ENCODE measurements around the gene FCRL2. TPM values are rescaled to one million over a fixed set of nuclear protein-coding genes. Genes with fewer than 3 reads are reported as not detected.
"Not testable (repeated sequence)": the region's sequence is repeated elsewhere in the genome, so short reads cannot be mapped to it uniquely, and the experiment has no call there.

Gene FCRL2
- total RNA-seq, 6 experiments from 2014 or later: 0.06 to 0.12 (median 0.08) TPM; not detected in 2

GRCh38 chr1:157748262-157748817 lies 28.6 kb downstream of the FCRL2 start:
- WGBS (ENCODE audit: insufficient coverage, low coverage, low lambda C conversion rate, missing lambda C conversion rate): 89% methylated on average over 3 of the region's 3 CpGs
- H3K9me3 ChIP-seq: no peaks in the 10 kb centered on the region
- ATAC-seq: no peak
- no peak for TF ChIP-seq POLR2A (IDR thresholded peaks at IDR 0.05)
- no peaks in the 10 kb centered on the region for H3K27me3 ChIP-seq
- no peaks in the 10 kb centered on the region for H3K36me3 ChIP-seq
- no peak for DNase-seq
- no peak overlapping the region for H3K27ac ChIP-seq
- intact Hi-C loops (cut with DNase I): no loop called here
- H3K4me1 ChIP-seq: no peaks in the 10 kb centered on the region
- no peak overlapping the region for H3K4me3 ChIP-seq

GRCh38 chr1:157739229-157739901 lies 37.6 kb downstream of the FCRL2 start:
- peak in 1 of 4 donors; percentile 22 for ATAC-seq
- Histone ChIP-seq H3K36me3 (no peaks in the 10 kb centered on the region), H3K4me1 (no peaks in the 10 kb centered on the region), H3K27me3 (no peaks in the 10 kb centered on the region), H3K9me3 (no peaks in the 10 kb centered on the region), H3K4me3 (no peak overlapping the region), H3K27ac (no peak overlapping the region)
- intact Hi-C loops (cut with DNase I): no loop called here
- TF ChIP-seq POLR2A (IDR thresholded peaks at IDR 0.05): no peak
- no peak for TF ChIP-seq CTCF (IDR thresholded peaks at IDR 0.05)
- WGBS (ENCODE audit: insufficient coverage, low coverage, low lambda C conversion rate, missing lambda C conversion rate): 10% methylated on average over 2 of the region's 5 CpGs
- no peak for DNase-seq

- ATAC-seq; H3K27me3 ChIP-seq; H3K36me3 ChIP-seq; H3K9me3 ChIP-seq; intact Hi-C loops (cut with DNase I); H3K4me1 ChIP-seq; H3K27ac ChIP-seq; H3K4me3 ChIP-seq; DNase-seq: not testable (repeated sequence)
- 52% methylated on average over 4 of the region's 5 CpGs for WGBS (ENCODE audit: insufficient coverage, low coverage, low lambda C conversion rate, missing lambda C conversion rate)
Measured at GRCh38 chr1:157735991-157736390, 40.9 kb downstream of the FCRL2 start.

- H3K4me3 ChIP-seq: no peak overlapping the region
- no peak for DNase-seq
- no peaks in the 10 kb centered on the region for H3K9me3 ChIP-seq
- H3K27me3 ChIP-seq: no peaks in the 10 kb centered on the region
- peak in 2 of 4 donors; percentile 30 to 61 for ATAC-seq
- H3K27ac ChIP-seq: no peak overlapping the region
- no peak for TF ChIP-seq CTCF (IDR thresholded peaks at IDR 0.05)
- no peak for TF ChIP-seq POLR2A (IDR thresholded peaks at IDR 0.05)
- H3K4me1 ChIP-seq: no peaks in the 10 kb centered on the region
- WGBS (ENCODE audit: insufficient coverage, low coverage, low lambda C conversion rate, missing lambda C conversion rate): 27% methylated on average over 1 of the region's 1 CpG
- intact Hi-C loops (cut with DNase I): no loop called here
- H3K36me3 ChIP-seq: no peaks in the 10 kb centered on the region
Measured at GRCh38 chr1:157734321-157734720, 42.6 kb downstream of the FCRL2 start.

- Histone ChIP-seq H3K9me3 (no peaks in the 10 kb centered on the region), H3K4me3 (no peak overlapping the region), H3K4me1 (no peaks in the 10 kb centered on the region), H3K27ac (no peak overlapping the region), H3K36me3 (no peaks in the 10 kb centered on the region), H3K27me3 (no peaks in the 10 kb centered on the region)
- WGBS (ENCODE audit: insufficient coverage, low coverage, low lambda C conversion rate, missing lambda C conversion rate): 41% methylated on average over 3 of the region's 3 CpGs
- intact Hi-C loops (cut with DNase I): no loop called here
- TF ChIP-seq CTCF (IDR thresholded peaks at IDR 0.05) (no peak), POLR2A (IDR thresholded peaks at IDR 0.05) (no peak)
- no peak for DNase-seq
- no peak for ATAC-seq
Measured at GRCh38 chr1:157732755-157733154, 44.2 kb downstream of the FCRL2 start.
